ENCODE results near the gene MYO1B.
A peak's percentile ranks its signal among the peaks of the same experiment; 100 is the strongest.

Gene MYO1B

DNA sequence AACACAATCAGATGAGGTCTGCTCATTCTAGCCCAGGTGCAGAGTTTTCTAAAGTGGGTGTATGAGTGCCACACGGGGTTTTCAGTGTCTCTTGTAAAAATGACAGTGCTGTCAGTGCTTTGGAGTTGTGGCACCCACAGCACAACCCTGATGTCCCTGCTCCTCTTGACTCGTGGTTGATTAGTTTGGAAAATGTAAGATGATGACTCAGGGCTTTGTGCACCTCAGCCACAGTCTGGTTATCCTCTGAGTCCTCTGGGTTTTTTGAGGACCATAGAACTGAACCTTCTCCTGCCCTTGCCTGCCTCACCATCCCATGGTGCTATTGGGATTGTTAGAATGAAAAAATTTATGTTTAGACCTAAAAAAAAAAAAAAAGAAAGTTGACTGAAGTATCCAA, 105.6 kb downstream of the MYO1B start:
- H3K27ac ChIP-seq: peak overlapping the region; percentile 63

DNA sequence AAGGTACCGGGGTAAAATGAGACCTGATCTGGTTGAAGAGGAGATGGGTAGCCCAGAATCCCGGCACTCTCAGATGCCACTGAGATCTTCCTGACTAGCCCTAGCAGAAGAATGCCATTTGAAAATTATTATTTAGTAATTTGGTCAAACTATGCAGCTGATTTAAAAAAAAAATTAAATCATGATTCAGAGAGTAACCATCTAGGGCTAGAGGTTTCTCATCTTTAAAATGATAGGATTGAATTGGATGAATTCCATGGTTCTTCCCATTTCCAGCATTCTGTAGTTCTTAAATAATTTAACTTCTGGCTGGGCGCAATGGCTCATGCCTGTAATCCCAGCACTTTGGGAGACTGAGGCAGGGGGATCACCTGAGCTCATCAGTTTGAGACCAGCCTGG, 106.1 kb downstream of the MYO1B start:
- no peak for DNase-seq (ENCODE audit: low read depth, low spot score)
- H3K27ac ChIP-seq: peak overlapping the region; percentile 63

More for the DNA sequence above, 105.6 kb downstream of the MYO1B start:
- DNase-seq (ENCODE audit: low read depth, low spot score): no peak

DNA sequence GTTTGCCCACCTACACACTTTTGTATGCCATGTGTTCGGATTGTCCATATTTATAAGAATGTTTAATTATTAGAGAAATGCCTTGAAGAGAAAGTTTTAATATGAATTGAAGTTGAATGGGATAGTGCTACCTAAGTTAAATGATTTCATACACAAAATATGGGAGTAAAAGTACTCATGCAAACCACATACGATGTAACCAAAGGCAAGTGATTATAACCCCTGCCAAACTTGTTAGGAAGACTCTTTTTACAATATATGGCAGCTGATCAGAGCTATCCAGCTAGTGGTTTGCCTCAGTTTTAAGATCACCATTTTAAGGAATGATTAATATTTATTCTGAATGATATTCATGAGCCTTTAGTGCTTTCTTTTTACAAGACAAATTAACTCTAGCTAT, 106.7 kb downstream of the MYO1B start:
- H3K27ac ChIP-seq: peak overlapping the region; percentile 63

DNA sequence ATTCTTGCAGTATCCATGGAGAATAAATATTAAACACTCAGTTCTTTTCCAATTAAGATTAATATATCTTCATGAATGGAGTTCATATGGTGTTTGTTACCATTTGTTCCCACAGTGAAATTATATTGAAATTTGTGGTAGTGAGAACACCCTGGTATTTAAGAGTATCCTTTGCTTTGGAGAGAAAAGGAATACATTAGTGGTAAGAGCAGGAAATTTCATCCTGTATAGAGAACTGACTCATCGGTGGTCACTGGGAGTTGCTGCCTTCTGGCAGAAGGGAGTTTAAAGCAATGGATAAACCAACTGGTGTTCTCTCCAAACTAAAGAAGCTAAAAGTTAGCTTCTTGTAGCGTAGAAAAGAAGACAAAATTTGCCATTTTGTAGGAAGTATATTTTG, 107.3 kb downstream of the MYO1B start:
- peak overlapping the region; percentile 63 for H3K27ac ChIP-seq
- DNase-seq (ENCODE audit: low read depth, low spot score): no peak

More for the DNA sequence above, 106.7 kb downstream of the MYO1B start:
- no peak for DNase-seq (ENCODE audit: low read depth, low spot score)

DNA sequence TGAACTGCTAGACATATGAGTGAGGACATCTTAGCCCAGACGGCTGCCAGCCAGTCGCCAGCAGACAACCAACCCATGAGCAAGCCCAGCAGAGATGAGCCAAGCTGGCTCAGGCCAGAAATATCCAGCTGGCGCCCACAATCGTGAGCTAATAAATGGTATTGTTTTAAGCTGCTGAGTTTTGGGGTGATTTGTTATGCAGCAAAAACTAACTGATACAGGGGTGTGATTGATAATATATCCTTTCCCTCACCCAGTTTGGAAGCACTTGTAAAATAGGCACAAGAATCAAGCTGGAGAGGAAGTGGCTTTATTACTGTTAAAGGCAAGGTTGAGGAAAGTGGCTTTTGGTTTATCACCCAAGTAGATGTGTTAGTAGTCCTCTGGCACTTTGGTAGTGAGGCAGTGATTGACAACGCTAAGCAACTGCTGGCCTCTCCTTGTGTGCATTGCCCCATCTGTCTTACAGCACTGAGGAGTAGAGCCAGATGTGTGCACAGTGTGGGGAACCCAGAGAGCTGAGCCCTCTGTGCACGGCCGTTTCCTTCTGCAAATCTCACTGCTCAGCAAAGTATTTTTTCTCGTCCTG, 110.1 kb downstream of the MYO1B start:
- no peak for DNase-seq (ENCODE audit: low read depth, low spot score)
- no peak overlapping the region for H3K27ac ChIP-seq

DNA sequence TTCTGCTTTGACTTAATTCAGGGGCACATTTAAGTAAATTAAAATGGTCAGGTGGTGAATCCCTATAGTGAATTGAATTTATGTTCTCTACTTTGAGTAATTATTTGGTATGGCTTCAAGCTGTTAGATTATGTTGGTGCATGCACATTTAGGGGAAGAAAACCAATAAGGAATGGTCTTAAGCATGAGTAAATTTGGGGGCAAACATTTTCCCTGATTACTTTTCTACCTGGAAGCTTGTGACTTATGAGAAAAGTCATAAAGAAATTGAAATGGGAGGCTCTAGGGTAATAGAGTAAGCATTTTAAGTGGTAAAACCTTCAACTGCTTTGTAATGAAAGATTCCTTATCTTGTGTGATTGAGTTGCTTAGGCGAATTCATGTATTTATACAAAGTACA, 112.5 kb downstream of the MYO1B start:
- H3K27ac ChIP-seq: no peak overlapping the region
- no peak for DNase-seq (ENCODE audit: low read depth, low spot score)

DNA sequence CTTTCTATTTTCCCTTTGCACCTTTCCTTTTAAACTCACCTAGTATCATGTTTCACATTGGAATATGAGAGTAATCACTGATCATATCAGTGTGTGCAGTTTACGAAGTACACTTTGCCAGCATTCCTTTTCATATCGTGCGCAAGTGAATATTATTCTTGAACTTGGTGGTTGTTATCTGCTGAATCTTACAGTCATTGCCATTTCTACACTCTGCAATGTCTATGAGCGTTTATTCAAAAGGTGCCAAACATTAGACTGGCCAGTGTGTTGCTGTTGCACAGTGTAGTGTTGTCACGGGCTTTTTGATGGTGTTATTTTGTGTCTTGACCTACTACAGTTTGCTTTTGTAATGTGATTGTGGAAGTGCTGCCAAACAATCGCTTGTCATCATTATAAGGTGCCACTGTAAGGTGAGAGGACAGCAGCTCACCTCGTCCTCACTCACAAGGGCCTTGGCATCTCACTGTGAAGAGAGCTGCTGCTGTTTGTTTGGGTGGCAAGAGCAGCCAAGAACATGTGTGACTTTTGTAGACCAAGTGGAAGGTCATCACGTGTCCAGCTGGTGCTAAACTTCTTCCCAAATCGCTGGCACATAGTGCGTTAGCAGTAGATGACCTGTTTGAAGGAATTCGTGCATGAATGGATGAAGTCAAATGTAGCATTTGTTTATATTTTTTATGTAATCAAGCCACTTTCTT, 113.3 kb downstream of the MYO1B start:
- H3K27ac ChIP-seq: no peak overlapping the region

DNA sequence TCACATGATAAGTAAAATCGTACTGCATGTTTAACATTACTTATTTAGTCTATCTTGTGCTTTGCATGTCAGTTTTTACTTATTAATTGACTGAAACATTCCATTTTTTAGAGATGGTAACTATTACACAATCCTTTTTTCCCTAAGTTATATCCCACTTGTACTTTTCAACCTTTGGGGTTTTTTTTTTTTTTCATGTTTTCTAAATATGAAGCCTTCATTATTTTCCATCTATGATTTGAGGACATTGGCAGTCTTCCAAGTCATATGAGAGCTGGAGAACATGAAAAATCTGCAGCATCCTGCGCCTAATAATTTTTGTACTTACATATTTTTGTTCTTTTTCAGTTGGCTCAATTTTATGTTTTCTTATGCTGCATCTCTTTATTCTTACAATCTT, 113.9 kb downstream of the MYO1B start:
- no peak overlapping the region for H3K27ac ChIP-seq
- DNase-seq (ENCODE audit: low read depth, low spot score): no peak

More for the DNA sequence above, 113.3 kb downstream of the MYO1B start:
- no peak for DNase-seq (ENCODE audit: low read depth, low spot score)

DNA sequence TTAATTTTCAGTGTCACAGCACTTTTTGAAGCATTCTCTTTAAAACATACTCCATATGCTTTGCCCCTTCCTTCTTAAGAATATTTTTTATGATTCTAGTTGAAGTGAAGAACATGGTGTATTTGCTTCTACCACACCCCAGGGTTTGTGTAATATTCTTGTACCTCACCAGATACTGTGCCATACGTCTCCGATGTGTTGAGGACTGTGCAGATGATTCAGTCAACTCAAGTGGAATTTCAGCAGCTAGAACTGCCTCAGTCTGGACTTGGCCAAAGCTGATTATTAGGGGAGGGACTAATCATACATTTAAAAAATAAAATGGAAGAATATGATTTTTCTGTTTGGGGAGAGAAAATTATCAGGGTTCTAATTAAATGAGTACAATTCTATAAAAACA, 115.7 kb downstream of the MYO1B start:
- no peak overlapping the region for H3K27ac ChIP-seq
- DNase-seq (ENCODE audit: low read depth, low spot score): no peak

DNA sequence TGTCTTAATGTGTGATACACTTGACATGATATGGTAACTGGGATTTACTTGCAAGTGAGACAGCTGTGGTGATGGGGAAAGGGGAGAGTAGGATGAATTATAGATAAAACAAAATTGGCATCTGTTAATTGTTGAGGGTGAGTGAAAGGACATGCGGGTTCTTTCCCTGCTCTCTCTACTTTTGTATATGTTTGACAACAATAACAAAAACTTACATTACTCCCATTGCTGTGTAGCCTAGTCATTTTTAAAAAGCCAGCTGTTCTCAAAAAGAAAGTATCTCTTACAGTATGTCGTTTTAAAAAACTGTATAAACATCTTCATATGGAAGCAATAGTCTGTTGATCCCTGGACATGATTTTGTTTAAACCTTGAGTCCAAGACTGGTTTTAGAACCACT, 117.6 kb downstream of the MYO1B start:
- no peak for DNase-seq (ENCODE audit: low read depth, low spot score)

DNA sequence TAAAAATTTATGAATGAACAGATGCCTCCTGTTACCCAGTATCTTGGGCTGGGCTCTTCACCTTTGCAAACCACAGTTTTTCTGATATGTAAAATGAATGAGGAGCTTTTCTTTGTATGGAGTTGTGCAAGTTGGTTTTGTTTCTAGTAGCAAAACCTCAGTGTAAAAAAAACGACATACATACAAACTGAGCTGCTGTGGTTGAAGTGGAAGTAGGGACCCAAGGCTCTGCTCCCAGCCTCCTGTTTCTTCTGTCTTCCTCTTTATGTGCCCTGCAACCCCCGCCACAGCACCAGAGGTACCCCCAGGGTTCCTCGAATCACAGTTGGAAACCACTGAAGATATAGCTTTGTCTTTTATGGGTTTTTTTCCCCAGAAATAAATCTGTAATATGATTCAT, 118.1 kb downstream of the MYO1B start:
- no peak for DNase-seq (ENCODE audit: low read depth, low spot score)
- no peak overlapping the region for H3K27ac ChIP-seq

More for the DNA sequence above, 117.6 kb downstream of the MYO1B start:
- H3K27ac ChIP-seq: no peak overlapping the region

DNA sequence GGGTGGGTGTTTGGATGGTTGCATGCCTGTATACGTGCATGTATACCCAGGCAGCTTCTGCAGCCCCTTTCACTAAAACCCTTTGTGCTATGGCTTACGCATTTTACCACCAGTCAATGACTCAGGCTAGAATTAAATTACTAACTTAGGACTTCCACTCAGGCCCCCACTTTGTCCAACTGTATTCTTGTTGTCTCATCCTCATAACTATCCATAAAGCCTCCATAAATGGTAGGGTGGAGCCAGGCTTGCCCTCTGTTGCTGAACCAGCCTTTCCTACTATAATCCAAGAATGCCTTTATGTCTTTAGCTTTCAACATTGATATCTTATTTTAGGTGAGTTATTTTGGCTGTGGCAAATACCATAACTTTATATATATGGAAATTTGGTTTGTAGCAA, 119.9 kb downstream of the MYO1B start:
- no peak overlapping the region for H3K27ac ChIP-seq
- DNase-seq (ENCODE audit: low read depth, low spot score): no peak

DNA sequence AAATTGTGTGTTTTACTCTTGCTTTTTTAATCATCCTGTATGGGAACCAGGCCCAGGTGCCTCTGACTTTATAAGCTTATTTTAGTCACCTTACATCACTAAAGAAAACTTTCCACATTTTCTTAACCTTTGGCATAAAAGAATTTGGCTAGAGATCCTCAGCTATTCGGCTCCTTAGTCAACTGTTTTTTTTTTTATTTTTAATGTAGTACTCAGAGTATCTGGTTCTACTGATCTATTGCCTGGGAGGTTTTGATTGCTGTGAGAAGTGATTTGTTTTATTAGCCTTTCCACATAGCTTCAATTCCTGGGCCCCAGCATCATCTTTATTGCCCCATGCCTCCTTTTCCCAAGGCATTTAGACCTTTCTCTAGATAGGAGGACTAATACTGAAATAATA, 121.0 kb downstream of the MYO1B start:
- no peak for DNase-seq (ENCODE audit: low read depth, low spot score)
- H3K27ac ChIP-seq: no peak overlapping the region

DNA sequence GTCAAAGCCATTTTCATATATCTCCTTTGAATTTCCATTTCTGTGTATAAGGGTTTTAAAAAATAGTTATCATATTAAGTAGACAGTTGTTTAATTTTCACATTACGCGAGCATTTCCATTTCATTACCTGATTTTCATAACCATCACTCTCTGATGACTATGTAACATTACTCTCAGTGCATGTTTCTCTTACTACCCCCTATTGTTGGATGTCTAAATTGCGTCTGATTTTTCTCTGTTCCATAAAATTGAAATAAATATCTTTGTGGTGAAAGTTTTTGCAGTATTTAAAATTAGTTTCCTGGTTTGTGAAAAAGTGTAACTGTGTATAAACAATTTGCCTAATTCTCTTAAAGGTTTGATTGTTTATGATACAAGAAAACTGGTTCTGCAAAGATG, 123.8 kb downstream of the MYO1B start:
- DNase-seq (ENCODE audit: low read depth, low spot score): no peak

DNA sequence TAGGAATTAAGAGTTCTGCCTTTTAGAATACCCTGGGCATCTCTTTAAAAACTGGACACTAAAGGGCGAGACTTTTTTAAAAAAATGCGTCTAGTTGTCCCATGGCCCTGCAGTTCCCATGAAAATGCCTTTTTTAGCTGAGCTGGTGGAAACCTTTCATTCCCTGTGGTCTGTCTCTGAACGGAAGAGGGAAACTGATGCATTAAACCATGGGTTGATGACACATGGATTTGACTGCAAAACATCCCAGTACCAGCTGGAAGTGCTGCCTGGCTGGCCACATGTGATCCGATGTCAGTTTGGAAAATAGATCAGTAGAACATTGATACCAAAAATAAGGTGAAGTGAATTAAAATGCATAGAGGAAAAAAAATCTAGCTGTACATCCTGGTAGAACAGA, 129.2 kb downstream of the MYO1B start:
- no peak for DNase-seq (ENCODE audit: low read depth, low spot score)
- H3K27ac ChIP-seq: peak overlapping the region; percentile 77

More for the DNA sequence above, 123.8 kb downstream of the MYO1B start:
- H3K27ac ChIP-seq: no peak overlapping the region

DNA sequence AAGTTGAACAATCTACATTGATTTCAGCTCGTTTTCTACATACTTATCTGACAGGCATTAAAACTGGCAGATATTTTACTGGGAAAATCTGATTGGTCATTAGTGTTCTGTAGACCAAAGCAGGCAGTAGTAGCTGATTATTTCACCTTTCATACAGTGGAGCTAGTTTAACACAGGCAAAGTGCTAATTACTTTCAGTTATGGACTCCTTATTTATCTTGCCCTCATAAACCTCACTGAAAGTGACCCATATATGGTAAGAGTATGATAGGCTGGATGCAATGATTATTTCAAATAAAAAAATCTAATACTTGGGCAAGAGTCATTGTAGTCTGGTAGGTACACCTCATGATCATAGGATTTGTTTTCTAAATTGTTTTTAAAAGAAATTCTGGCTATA, 129.7 kb downstream of the MYO1B start:
- H3K27ac ChIP-seq: peak overlapping the region; percentile 77
- DNase-seq (ENCODE audit: low read depth, low spot score): no peak

DNA sequence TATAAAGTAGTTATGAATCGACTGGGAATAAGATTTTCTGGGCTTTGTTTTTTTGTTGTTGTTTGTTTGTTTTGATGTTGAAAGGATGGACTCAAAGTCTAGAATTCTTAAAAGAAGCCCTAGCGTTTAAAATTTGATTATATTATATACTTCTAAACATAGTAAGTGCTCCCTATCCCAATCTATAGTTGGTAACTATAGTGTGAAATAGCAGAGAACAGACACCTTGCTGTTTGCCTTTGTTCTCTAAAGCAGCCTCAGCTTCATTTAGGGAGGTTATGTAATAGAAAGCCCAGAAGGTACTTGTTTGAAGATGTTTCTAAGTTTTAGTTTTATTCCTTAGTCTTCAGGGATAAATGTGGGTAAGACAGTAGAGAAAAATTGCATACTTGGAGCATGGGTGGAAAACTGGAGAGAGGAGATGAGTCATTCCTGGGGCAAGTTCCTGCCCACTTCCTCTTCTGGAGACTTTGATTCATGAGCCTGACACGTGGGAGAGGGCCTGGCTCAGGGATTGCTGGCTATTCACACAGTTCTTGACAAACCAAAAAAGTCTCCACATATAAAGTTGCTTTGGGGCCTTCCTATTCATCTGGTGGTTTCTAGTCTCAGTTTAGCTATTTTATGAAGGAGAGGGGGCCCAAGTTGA, 131.9 kb downstream of the MYO1B start:
- peak; percentile 63 for DNase-seq (ENCODE audit: low read depth, low spot score)
- peak overlapping the region; percentile 77 for H3K27ac ChIP-seq

DNA sequence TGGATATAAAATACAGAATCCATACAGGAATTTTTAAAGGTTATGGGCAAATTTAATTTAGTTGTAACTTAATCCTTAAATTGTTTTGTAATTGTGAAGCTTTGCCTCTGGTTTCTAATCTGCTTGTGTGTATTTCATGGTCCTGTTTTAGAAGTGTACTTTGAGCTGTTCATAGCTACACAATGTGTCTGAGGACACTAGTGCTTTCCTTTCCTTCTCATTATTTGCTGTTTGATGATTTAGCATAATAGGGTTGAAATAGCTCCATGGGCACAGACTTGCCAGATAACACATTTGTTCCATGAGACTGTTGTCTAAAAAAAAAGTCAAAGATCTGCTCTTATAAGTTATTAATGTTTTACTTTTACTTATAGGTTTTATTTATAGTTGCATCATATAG, 134.2 kb downstream of the MYO1B start:
- no peak overlapping the region for H3K27ac ChIP-seq
- no peak for DNase-seq (ENCODE audit: low read depth, low spot score)

DNA sequence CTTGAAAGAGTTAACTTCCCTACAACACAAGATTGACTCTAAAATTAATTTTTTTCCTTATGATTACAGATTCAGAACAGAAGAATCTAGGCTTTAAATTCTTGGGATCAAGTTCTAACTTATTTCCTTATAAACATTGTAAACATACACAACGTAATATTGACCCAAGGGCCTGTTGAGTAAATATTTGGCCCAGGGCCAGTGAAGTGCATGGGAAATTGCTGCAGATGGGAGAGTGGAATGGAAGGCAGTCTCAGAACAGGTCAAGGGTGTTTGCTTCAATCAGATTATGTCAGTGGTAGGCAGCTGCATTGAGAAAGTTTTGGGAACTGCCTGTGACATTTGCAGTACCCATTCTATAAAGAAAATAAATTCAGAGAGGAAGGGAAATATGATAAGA, 137.6 kb downstream of the MYO1B start:
- H3K27ac ChIP-seq: peak overlapping the region; percentile 51

DNA sequence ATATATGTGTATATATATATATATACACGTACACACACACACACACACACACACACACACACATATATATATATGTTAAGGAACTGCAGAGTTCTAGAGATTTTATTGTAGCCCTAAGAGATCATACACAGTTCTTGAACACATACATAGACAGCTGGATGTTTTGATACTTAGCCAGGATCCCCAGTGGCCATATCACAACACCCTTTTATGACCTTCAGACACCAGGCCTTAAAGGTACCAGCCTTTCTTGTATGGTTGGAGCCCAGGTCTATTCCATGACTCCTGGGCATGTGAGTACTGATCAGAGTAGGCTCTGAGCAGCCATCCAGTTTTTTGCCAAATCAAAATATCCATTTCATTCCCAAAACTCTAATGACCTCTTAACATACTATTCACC, 138.3 kb downstream of the MYO1B start:
- DNase-seq (ENCODE audit: low read depth, low spot score): no peak
- H3K27ac ChIP-seq: peak overlapping the region; percentile 57

More for the DNA sequence above, 137.6 kb downstream of the MYO1B start:
- peak; percentile 55 for DNase-seq (ENCODE audit: low read depth, low spot score)

DNA sequence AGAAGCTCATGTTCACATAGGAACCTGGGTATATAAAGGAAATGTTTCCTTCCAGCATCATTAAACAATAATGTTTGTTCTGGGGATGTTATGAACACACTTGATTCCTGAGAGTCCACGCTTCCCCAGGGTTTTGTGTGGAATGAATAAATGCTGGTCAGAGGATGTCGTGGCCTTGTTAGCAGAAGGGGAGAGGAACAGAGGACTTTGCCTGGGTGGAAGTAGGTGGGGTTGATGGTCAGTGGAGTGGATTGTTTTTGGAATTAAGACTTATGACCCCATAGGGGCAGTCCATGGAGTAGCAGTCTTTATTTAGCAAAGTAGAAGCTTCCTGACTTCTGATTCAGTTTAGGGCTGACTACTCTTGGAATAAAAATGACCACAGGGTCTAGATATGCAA, 139.6 kb downstream of the MYO1B start:
- no peak for DNase-seq (ENCODE audit: low read depth, low spot score)
- H3K27ac ChIP-seq: peak overlapping the region; percentile 57

Data from epithelial cell of prostate (primary cell).